Measurements from ENCODE around the gene STK33.

- TF ChIP-seq CEBPB (IDR thresholded peaks at IDR 0.05) (no peak), EP300 (IDR thresholded peaks at IDR 0.05; ENCODE audit: borderline replicate concordance) (no peak), TEAD4 (IDR thresholded peaks at IDR 0.05) (no peak), RAD21 (IDR thresholded peaks at IDR 0.05; ENCODE audit: low read depth) (no peak), REST (IDR thresholded peaks at IDR 0.05; ENCODE audit: low read depth) (no peak), MAX (IDR thresholded peaks at IDR 0.05) (no peak), USF1 (IDR thresholded peaks at IDR 0.05) (no peak), CREB1 (IDR thresholded peaks at IDR 0.05; ENCODE audit: low read depth) (no peak), TAF1 (IDR thresholded peaks at IDR 0.05; ENCODE audit: low read depth) (no peak), FOXM1 (IDR thresholded peaks at IDR 0.05; ENCODE audit: borderline replicate concordance, low read depth) (no peak), EGR1 (IDR thresholded peaks at IDR 0.05) (no peak), ZBTB7A (IDR thresholded peaks at IDR 0.05; ENCODE audit: low read depth) (no peak)
Measured at GRCh38 chr11:8512547-8512946, 81.5 kb downstream of the STK33 start.

Data from Ishikawa (cell line).